HL-60/S4 treated with phorbol 12-myristate 13-acetate at 8.2 ng/mL for 4 days and 3 days (cell line): ENCODE measurements around the gene FAM107B.

ENCODE experiments used
- in situ Hi-C: fragments of 300-500 bp; cut with MboI; formaldehyde crosslinking; loops from 2 replicates; pipeline ENCODE4 v1.15.0; 2022; ENCODE audit warnings: low sequenced_read_pairs

The FAM107B gene

GRCh38 chr10:14510346-14510745 is 264.4 kb downstream of the FAM107B start:
- in situ Hi-C loops: no loop called here

DNA sequence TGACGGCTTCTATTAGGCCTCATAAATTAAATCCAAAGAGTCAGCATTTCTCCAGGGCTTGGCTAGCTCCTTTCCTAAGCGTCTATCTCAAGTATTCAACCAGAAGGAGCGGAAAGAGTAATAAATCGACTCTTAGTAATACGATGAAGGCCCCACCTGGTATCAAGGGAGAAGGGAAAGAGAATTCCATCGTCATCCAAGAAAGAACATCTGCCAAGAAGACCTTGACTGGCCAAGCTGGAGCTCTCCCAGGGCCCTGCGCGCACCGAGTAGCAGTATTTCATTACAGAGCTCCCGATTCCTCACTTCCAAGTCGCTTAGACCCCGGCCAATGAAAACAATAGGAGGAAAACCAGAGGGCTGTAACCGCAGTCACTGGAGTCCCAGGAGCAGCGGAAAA is 266.0 kb downstream of the FAM107B start:
- in situ Hi-C loops: no loop called here

GRCh38 chr10:14507781-14508180 is 266.9 kb downstream of the FAM107B start:
- in situ Hi-C loops: no loop called here

DNA sequence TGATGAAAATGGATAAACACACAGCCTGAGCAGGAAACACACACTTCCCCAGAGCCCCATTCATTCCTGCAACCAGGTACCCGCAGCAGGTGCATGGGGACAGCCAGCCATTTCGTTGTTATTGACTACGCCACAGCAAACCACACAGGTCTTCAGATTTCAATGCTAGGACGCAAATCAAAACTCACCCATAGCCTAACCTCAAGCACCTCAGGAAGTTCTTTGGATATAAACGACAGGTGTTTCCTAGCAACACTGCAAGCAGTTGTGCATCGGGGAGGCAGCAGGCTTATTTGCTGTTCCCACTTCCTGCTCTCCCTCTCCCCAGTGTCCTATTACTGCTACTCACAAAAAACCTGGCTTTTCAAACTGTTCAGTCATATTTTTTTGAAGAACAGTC is 267.5 kb downstream of the FAM107B start:
- in situ Hi-C loops: no loop called here

DNA sequence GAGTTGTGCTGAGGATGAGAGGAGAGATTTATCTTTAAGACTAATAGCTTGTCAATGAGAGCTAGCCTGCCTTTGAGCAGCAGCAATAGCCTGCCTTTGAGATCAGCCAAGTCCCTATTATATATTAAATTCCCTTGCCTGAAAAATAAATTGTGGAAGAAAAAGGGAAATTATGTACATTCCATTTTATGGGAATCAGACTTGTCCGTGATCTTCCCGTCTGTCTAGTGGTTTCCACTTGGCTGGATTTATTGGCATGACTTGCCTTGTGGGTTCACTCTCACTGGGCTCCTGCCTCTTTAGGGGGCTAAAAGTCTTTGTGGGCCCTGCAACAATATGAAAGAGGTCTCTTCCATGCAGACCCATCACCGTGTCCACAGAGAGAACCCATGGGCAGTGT is 272.3 kb downstream of the FAM107B start:
- in situ Hi-C loops: no loop called here

GRCh38 chr10:14500172-14500765 is 274.4 kb downstream of the FAM107B start:
- in situ Hi-C loops: no loop called here

DNA sequence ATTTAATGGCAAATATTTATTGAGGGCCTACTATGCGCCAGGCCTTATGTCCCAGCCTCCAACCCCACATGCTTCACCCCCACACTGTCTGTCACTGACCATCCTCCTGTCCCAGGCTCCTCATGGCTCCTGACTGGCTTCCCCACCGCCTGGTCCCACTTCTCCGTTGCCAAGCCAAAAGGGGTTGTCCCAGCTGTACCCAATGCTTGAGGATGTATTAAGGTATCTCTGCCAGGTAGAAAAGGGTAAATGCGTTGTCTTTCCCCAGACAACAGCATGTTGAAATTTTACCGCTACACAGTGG is 275.1 kb downstream of the FAM107B start:
- in situ Hi-C loops: no loop called here

- in situ Hi-C loops: no loop called here
Measured at GRCh38 chr10:14498326-14498725, 276.4 kb downstream of the FAM107B start.

- in situ Hi-C loops: no loop called here
Measured at GRCh38 chr10:14491811-14492210, 282.9 kb downstream of the FAM107B start.

DNA sequence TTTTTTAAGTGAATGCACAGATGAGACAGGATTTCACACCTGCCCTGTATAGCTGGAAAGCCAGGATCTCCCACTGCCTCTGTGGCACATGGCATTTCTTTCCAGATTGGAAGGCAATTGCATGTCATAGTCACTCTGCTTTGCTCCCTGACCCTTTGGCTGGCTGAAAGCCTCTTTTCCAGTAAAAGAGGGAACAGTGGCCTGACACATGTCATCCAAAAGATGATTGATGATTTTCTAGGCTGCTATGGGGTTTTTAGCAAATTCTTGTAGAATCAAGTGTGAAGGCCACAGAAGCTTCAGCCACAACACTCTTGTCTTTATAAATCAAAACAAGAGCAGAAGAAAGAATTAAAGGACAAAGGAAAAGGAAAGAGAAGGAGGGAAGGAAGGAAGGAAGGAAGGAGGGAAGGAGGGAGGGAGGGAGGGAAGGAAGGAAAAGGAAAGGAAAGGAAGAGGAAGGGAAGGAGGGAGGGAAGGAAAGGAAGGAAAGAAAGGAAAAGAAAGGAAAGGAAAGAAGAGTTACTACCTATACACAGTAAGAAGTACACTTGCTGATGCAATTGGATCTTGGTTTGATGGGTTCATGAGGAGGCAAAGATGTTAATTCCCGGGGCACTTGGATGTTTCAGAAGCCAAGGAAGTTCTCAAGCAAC is 285.0 kb downstream of the FAM107B start:
- in situ Hi-C loops: no loop called here

DNA sequence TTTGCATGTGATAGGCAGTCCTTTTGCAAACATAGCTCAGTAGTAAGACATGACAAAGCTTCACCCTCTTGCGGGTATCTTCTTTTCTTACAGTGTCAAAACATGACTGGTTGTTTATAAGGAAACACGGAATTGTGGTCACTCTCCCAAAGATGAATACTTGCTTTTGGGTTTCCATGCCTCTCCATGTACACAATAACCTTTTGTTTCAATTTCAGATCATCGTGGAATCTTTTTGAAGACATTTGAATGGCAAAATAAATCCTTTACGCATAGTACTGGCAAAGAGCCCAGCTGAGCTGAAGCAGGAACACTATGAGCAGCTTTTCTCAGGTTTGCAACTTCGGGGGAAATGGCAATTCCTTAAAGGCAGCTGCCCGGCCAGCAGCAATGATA is 287.2 kb downstream of the FAM107B start:
- in situ Hi-C loops: no loop called here

DNA sequence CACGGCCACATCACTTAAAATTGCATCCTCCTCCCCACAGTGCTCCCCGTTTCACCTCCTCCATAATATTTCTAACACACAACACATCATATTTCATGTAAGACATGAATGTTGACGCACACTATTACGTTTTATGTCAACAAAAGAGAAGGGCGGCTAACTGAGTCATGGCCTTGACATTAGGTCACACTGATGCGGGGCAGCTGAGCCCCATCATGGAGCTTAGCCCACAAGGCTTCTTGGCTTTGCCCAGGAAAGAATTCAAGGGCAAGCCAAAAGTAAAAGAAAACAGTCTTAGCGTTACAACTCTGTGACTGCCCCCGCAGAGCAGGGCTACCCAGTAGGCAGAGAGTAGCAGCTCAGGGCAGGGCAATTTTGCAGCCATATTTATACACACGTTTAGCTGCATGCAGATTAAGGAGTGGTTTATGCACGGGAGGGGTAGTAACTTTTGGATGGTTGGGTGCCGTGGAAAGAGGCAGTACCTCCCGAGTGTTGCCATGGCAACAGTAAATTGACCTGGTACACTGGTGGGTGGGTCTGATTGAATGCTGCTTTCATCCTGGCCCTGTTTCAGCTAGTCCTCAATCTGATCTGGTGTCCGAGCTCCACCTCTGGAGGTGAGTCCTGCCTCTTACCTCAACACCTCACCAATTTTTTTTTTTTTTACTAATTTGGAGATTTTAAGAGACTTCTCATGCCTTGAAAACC is 287.8 kb downstream of the FAM107B start:
- in situ Hi-C loops: no loop called here

GRCh38 chr10:14485986-14486385 is 288.7 kb downstream of the FAM107B start:
- in situ Hi-C loops: no loop called here

GRCh38 chr10:14483417-14483816 is 291.3 kb downstream of the FAM107B start:
- in situ Hi-C loops: no loop called here

DNA sequence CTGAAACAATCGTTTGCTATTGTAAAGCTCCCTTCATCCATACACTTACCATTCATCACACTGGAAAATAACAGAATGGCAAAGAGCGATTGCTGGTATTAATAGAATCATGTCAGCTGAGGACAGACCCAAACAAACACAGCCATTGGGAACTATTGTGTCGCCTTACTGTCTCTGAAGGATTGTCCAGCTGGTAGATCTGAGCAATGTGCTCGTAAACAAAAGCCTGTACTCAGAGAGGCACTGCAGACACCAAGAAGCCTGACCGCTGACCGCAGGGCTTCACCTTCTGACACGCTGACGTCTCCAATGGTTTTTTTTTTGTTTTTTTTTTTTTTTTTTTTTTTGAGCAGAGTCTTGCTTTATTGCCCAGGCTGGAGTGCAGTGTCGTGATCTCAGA is 292.9 kb downstream of the FAM107B start:
- in situ Hi-C loops: no loop called here

GRCh38 chr10:14481014-14481413 is 293.7 kb downstream of the FAM107B start:
- in situ Hi-C loops: no loop called here

GRCh38 chr10:14478604-14479003 is 296.1 kb downstream of the FAM107B start:
- in situ Hi-C loops: no loop called here

- in situ Hi-C loops: no loop called here
Measured at GRCh38 chr10:14478201-14478600, 296.5 kb downstream of the FAM107B start.

DNA sequence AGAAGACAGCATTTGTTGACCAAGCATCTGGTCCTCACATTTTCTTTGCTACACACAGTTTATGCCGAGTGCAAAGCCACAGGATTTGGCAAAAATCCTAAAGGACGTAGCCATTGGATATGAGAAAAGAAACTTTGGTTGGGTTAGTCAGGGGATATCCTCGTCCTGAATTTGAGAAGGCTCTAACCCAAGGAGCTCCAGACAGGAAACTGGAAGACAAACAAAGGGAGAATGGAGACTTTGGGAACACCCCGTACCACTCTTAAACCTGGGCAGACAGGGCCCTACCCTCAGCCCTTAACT is 297.3 kb downstream of the FAM107B start:
- in situ Hi-C loops: no loop called here

DNA sequence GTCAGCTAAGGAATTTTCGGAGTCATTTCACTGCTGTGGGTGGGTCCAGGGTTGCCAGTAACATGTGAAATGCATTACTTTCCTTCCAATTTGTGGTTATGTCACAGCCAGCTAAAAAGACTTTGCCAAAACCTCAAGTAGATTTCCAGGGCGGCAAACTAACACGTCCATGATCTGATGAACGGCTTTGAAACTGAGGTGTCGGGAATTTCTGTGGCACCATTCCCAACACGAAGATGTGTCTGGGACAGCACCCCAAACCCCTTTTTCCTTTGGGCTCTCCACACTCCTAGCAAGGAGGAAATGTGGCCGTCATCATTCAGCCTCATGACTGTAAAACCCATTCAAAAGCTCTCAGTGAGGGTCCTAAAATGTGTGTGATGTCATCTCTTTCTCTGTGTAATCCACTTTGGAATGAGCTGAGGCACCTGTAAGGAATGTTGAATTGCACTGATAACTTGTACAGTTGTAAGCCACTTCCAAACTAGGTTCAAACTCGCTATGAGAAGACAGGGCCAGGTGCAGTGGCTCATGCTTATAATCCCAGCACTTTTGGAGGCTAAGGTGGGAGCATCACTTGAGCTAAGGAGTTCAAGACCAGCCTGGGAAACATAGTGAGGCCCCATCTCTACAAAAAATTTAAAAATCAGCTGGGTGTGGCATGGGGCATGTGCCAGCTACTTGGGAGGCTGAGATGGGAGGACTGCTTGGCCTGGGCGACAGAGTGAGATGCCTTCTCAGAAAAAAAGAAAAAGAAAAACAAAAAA is 297.9 kb downstream of the FAM107B start:
- in situ Hi-C loops: no loop called here

DNA sequence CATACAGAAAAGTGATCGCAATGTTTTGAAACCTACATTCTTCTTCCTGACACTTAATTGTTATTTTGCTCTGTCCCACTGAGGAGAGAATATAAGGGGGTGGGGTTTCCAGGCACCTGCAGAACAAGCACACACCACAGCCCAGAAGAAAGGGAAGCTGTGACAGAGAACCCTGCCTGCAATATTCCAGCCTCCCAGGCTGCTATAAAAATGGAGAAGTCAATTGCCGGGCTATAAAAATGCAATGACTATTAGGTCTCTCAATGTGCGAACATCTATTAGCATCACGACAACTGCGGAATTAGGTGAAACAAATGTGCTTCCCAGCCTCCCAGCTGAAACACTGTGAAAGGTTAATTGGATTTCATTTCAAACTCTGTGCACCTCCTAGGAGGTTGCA is 298.7 kb downstream of the FAM107B start:
- in situ Hi-C loops: no loop called here

- in situ Hi-C loops: no loop called here
Measured at GRCh38 chr10:14474656-14475055, 300.0 kb downstream of the FAM107B start.
